HEK293T (cell line): ENCODE measurements around the gene GABPB1.

Experiments used
- ARNT ChIP-seq: fragments of 450-650 bp; IDR thresholded peaks from 2 replicates; pipeline ENCODE4 v1.6.1; 2017; ENCODE audit warnings: mild to moderate bottlenecking
- BHLHE40 ChIP-seq: fragments of 450-650 bp; IDR thresholded peaks from 2 replicates; pipeline ENCODE4 v1.6.1; 2016; ENCODE audit warnings: mild to moderate bottlenecking, moderate library complexity, borderline replicate concordance
- CTBP1 ChIP-seq: fragments of 450-650 bp; IDR thresholded peaks from 2 replicates; pipeline ENCODE4 v1.6.1; 2016; ENCODE audit warnings: borderline replicate concordance
- FOXA1 ChIP-seq: fragments of 450-650 bp; IDR thresholded peaks from 2 replicates; pipeline ENCODE4 v1.6.1; 2016; ENCODE audit warnings: mild to moderate bottlenecking
- FOXM1 ChIP-seq: fragments of 450-650 bp; IDR thresholded peaks from 2 replicates; pipeline ENCODE4 v1.6.1; 2017; ENCODE audit warnings: mild to moderate bottlenecking, borderline replicate concordance
- HDGF ChIP-seq: fragments of 450-650 bp; IDR thresholded peaks from 2 replicates; pipeline ENCODE4 v1.6.1; 2017; ENCODE audit warnings: antibody characterized with exemption, borderline replicate concordance
- L3MBTL2 ChIP-seq: fragments of 450-650 bp; conservative IDR thresholded peaks from 2 replicates; pipeline ENCODE4 v1.6.1; 2016; ENCODE audit warnings: mild to moderate bottlenecking
- NFRKB ChIP-seq: fragments of 450-650 bp; IDR thresholded peaks from 2 replicates; pipeline ENCODE4 v1.6.1; 2016; ENCODE audit warnings: mild to moderate bottlenecking, moderate library complexity
- SP1 ChIP-seq: fragments of 450-650 bp; IDR thresholded peaks from 2 replicates; pipeline ENCODE4 v1.6.1; 2017
- SUZ12 ChIP-seq: fragments of 450-650 bp; IDR thresholded peaks from 2 replicates; pipeline ENCODE4 v1.6.1; 2016; ENCODE audit warnings: mild to moderate bottlenecking
- TARDBP ChIP-seq: fragments of 450-650 bp; IDR thresholded peaks from 2 replicates; pipeline ENCODE4 v1.6.1; 2016
- ZNF384 ChIP-seq: fragments of 450-650 bp; IDR thresholded peaks from 2 replicates; pipeline ENCODE4 v1.6.1; 2016
- TF ChIP-seq, protein P1 (sequence below): fragments of 450-650 bp; IDR thresholded peaks from 2 replicates; pipeline ENCODE4 v1.6.1; 2016

DNA sequence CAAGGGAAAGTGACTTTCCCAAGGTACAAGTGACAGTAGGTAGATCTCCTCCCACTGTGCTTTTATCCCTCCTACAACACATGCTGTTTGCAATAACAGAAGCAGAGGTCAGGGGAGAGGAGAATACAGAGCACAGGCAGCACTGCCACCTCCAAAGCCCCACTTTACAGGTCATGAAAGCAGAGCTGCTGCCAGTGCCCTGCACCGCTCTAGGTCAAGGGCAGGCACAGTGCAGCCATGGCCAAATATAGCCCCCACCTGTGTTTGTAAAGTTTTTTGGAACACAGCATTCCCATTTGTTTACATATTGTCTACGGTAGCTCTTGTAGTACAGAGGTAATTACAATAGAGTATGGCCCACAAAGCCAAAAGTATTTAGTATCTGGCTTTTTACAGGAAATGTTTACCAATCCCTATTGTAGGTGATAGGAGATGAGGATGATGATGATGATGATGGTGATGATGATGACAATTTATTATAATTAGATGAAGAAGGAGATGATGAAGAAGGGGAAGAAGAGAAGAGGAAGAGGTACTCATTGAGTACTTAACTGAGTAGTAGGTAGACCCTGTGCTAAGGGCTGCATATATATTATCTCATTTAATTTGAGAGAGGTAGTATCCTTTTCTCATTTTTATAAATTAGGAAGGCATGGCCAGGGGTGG, 109.9 kb downstream of the GABPB1 start:
- TF ChIP-seq, protein P1, sequence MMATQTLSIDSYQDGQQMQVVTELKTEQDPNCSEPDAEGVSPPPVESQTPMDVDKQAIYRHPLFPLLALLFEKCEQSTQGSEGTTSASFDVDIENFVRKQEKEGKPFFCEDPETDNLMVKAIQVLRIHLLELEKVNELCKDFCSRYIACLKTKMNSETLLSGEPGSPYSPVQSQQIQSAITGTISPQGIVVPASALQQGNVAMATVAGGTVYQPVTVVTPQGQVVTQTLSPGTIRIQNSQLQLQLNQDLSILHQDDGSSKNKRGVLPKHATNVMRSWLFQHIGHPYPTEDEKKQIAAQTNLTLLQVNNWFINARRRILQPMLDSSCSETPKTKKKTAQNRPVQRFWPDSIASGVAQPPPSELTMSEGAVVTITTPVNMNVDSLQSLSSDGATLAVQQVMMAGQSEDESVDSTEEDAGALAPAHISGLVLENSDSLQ = no peak
- no peak for TF ChIP-seq FOXA1
- TF ChIP-seq FOXM1 = no peak
- no peak for TF ChIP-seq SP1
- TF ChIP-seq ZNF384 = no peak
- no peak for TF ChIP-seq BHLHE40
- no peak for TF ChIP-seq TARDBP
- no peak for TF ChIP-seq ARNT
- TF ChIP-seq HDGF = no peak
- no peak for TF ChIP-seq L3MBTL2
- no peak for TF ChIP-seq NFRKB
- no peak for TF ChIP-seq SUZ12
- no peak for TF ChIP-seq CTBP1
